HG02852 (cell line): ENCODE data around the gene HSP90AB1.

ENCODE experiments used
- ATAC-seq: cut with Tn5 transposase; IDR thresholded peaks from one replicate; pipeline ENCODE4 v1.9.1; 2021; ENCODE audit warnings: mild to moderate bottlenecking, moderate library complexity; ENCODE audit not compliant: unreplicated experiment

HSP90AB1 gene

DNA sequence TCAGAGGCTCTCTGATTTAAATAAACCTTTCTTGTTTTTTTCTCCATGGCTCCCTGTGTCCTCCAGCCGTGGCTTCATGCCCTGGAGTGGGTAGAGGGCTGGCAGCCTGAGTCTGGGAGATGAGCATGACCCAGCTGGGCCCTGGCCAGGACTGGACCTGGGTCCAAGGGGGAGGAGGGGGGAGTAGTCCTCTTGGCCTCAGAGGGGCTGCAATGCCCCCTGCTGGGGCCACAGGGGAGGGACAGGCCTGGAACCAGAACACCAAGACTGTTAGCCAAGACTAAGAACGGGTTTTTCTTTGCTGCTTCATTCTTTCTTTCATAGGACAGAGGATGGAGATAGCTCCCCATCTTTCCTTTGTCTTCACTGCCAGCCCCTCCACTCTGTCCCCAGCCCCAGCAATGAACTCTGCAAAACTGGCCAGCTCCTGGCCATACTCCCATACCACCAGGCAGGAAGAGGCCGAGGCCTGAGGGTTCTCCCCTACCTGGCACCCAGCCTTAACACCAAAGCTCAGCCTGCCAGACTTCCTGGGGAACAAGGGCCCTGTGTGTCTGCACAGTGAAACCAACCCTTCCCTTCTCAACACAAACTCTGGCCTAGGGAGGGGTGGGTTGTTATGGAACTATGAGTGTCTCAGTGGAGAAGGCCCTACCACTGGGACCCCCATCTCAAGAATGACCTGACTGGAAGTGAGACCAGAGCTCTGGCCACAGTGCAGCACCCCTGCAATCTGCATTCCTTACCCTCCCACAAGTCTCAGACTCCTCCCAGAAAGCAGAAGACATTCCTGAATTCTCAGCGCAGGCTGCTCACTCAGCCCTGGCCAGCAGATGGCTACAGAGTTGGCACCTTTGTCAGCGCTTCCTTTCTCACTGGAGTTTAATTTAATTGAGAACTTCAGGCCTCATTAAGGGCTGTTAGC, 12.5 kb upstream of the HSP90AB1 start:
- no peak for ATAC-seq

DNA sequence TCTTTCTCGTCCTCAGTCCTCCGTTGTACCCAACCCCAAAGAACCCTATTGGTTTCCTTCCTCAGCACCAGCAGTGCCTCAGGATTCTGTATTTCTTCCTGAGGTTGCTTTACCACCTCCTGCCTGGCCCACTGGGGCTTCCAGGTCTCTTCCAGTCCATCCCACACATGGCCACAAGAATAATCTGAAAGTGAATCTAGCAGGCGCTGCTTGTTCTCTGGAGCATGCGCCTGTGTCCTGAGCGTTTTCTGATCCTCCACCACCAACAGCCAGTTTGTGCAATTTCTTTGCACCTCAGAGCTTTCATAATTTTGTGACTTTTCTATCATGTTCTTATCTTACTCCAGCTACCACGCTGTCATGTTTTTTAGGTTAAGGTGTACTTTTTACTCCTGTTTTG, 11.6 kb upstream of the HSP90AB1 start:
- ATAC-seq = no peak

DNA sequence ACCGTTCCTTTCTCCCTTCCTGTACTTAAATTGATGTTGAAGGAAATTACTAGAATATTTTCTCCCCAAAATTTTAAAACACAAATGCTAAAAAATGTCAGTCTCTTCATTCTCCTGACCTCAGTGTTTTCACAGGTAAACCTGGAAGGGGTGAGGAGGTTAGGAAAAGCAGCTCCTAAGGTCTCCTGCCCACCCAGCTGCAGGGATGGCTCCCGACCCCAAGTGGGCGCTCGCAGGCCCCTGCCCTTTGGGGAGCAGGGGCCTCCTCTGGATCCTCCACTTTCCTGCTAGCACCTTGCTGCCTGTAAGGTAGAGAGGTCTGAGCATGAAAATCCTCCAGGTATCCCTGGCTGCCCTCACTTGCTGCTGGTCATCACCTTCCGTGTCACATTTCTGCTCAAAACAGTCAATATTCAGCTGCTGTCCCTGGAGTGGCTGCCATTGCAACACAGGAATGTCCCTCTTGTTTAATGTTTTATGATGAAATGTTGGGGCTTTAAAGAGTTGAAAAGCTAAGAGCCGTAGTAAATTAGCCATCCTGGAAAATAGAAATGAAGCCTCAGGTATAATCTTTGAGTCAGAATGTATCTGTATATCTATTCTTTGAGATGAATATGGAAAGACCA, 10.9 kb upstream of the HSP90AB1 start:
- ATAC-seq = no peak

DNA sequence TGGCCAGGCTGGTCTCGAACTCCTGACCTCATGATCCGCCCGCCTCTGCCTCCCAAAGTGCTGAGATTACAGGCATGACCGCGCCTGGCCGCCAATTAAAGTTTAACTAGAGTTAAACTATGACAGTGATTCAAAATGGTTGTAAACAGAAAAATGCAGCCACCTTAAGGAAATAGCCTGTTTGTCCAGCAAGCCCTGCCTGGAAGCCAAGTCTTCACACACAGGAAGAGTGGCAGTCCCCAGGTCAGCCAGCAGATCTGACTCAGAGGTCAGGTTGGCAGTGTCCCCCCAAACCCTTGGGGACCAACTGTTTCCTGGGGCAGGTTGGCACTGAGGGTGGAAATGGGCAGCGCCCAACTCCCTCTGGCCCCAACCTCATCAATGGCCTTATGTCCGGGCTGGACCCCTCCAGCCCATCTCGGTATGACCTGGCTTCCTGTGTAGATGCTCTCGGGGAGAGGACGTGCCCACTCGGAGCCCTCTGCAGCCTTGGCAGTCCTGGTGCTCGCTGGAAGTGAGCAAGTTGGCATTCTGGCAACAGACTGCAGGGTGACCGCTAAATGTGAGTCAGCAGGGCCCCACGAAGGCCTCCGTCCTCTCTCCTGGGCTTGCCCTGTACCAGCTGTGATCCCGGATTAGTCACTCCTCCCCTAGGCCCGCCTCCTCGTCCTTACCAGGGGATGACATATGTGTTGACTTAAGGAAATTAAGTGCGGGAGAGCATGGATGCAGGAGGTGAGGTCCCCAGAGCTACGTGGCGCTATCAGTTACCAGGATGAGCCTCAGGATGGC, 9.7 kb upstream of the HSP90AB1 start:
- peak; percentile 78 for ATAC-seq

DNA sequence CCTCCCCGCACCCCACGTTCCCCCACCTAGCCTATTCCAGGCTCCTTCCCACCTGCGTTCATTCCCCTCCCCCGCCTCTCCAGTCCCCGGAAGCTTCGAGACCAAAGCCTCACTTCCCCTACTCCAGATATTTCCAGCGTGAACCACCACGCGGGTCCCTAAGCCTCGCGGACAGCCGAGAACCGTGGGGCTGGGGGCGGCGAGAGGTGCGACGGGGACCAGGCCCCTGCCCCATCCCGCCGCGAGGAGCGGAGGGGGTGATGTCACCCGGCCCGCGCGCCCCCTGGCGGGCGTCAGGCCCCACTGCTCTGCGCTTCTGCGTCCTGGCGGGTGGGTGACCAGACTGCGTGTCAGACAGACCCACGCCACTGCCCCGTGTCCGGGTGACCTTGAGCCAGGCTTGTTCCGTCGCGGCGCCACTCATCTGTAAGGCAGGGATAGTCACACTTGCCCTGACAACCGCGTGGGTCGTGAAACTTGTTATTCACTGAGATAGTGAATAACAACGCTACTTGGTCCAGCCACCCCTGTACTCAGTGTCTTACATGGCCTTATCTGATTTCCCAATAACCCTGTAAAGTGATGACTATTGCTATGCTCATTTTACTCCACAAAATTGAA, 9.0 kb upstream of the HSP90AB1 start:
- peak; percentile 84 for ATAC-seq

DNA sequence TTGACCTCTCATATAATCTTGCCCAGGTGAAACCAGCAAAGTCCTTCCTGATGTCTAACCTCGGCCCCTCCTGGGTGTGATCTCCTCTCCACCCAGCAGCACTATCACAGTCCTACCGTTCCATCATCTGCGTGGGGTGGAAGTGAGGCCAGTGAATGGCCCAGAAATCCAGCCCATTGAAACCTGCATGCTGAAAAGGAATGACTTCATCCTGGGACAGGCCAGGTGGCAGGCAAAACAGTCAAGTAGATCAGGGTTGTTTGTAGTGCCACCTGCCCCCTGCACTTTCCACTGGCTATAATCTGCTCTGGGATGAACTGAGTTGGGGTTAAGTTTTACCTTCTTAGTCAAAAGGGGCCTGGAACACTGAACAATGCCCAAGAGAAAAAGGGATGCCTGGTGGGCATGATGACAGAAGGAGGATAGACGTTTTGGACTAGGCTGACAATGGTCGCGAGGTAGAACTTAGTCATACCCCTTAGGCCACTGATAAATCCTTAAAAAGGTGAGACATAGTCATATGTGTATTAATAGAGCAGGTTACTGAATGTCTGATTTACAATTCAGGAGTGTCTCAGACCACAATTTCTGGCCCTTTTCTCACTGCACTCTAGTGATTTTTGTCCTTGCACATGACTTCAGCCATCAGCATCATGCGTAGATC, 8.1 kb upstream of the HSP90AB1 start:
- no peak for ATAC-seq

DNA sequence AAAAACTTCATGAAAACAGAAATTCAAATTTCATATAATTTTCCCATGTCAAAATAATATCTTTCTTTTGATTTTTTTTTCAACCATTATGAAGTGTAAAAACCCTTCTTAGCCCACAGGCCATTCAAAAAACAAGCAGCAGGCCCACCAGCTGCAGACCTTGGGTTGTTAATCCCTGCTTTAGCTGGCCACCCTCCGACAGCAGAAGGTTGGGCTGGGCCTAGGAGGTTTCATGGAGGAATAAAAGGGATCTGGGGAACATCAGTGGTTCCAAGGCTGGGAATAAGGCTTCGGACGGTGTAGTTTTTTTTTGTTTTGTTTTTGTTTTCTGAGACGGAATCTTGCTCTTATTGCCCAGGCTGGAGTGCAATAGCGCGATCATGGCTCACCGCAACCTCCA, 3.6 kb upstream of the HSP90AB1 start:
- ATAC-seq = no peak

DNA sequence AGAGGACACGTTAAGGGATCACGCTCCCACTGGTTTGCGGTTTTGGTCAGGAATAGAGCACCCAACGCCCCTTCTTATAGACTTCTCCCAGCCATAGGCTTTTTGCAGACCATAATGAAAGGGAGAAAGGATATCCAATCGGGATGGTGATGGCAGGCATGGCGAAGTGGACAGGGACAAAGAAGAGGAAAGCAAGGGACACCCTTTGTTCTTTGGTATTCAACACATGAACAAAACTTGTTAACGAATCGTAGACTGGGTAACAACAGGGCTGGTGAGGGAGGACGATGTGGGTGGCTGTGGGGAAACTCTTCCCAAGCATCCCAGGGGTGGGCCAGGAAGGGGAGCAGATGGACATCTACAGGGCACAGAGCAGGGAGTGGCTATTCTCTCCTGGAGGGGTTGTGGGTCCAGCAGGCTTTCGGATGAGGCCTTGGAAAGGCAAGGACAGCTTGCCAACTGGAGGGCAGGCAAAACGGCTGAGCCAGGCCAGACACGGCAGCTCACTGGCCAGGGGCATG, 1.4 kb upstream of the HSP90AB1 start:
- ATAC-seq = no peak

DNA sequence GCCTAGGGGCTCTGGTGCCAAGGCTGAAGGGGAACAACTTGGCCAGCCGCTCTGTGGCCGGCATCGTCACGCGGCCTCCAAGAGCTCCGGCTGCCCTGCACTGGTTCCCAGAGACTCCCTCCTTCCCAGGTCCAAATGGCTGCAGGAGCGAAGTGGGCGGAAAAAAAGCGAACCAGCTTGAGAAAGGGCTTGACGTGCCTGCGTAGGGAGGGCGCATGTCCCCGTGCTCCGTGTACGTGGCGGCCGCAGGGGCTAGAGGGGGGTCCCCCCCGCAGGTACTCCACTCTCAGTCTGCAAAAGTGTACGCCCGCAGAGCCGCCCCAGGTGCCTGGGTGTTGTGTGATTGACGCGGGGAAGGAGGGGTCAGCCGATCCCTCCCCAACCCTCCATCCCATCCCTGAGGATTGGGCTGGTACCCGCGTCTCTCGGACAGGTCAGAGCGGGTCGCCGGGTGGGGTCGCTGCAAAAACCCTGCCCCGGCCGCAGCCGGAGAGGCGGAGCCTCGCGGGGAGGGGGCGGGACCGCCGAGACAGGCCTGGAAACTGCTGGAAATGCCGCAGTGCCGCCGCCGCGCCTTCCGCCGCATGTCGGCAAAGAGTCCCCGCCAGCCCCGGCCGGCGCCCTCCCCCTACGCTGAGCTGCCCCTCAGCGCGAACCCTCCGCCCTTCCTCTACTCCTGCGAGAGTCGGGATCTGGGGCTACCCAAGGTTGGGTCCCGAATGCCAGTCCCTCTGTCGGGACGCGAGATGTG, 814 bp upstream of the HSP90AB1 start:
- ATAC-seq = peak; percentile 52

DNA sequence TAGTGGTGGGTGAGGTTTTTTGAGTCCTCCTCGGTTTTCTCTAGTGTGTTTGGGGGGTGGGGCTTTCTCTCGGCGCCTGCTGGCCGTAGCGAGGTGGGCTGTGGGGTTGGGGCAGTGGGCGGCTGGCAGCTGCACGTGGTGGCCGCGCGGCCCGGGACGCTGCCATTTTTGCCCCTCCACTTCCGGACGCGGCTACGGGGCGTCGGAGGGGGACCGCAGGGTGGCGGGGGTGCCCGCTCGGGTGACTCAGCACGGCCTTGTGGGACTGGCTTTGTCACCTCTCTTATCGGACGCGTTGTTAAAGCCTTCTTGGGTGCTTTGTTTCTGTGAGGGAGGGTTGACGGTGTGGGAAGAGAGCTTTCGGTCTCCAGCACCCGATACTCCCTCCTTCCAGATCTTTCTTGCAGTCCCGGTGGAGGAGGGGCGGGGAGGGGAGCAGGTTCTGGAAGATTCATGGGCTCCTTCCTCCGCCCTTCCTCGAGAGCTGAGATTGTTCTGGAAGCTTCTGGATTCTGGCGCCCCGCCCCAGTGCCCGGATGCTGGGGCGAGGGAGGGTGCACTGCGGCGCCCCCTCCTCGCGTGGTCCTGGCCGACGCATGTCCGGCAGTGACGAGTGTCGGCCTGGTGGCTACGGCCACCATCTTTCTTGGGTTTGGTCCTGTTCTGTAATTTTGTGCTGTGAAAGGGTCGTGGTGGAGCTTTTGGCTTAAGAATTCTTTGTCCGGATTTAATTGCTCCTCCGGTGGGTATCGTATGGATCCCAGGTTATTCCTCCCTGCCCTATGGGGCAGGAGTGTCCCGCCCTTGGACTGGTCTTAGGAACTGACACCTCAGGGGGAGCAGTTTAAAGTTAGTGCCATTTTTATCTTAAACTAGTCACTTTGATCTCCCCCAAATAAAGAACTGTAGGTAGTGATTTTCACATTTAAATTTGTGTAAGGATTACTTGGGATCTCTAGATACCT, 719 bp downstream of the HSP90AB1 start:
- ATAC-seq = peak; percentile 29

DNA sequence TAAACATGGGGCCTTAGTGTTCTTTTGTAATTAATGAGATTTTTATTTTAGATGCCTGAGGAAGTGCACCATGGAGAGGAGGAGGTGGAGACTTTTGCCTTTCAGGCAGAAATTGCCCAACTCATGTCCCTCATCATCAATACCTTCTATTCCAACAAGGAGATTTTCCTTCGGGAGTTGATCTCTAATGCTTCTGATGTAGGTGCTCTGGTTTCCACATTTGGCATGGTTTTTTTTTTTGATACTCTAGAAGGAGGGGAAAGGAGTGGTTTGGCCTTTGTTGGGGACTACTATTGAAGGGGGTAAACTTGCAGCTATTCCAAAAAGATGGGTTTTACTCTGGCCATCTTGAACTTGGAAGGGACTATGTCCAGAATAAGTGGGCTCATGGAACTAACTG, 1.7 kb downstream of the HSP90AB1 start:
- ATAC-seq = no peak

DNA sequence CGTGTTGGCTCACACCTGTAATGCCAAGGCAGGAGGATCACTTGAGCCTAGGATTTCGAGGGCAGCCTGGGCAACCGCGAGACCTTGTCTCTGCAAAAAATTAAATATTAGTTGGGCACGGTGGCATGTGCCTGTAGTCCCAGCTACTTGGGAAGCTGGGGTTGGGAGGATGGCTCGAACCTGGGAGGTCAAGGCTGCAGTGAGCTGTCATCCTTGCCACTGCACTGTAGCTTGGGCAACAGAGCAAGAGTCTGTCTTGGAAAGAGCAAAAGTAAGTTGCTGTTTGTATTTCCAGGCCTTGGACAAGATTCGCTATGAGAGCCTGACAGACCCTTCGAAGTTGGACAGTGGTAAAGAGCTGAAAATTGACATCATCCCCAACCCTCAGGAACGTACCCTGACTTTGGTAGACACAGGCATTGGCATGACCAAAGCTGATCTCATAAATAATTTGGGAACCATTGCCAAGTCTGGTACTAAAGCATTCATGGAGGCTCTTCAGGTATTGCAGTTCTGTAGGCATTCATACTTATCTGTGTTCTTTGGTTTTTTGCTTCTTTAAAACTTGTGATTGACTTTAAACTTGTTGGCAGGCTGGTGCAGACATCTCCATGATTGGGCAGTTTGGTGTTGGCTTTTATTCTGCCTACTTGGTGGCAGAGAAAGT, 2.3 kb downstream of the HSP90AB1 start:
- ATAC-seq = no peak

DNA sequence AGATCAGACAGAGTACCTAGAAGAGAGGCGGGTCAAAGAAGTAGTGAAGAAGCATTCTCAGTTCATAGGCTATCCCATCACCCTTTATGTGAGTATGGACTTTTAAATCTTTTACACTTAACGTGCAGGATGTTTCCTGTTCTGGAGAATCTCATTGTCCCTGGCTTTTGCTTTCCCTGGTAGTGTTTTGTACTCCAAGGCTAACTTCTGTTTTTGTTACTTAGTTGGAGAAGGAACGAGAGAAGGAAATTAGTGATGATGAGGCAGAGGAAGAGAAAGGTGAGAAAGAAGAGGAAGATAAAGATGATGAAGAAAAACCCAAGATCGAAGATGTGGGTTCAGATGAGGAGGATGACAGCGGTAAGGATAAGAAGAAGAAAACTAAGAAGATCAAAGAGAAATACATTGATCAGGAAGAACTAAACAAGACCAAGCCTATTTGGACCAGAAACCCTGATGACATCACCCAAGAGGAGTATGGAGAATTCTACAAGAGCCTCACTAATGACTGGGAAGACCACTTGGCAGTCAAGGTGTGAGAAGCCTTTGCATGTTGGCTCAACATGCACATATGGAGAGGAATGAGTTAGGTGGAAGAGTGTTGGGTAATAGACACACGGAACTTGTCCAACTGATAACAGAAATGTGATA, 3.3 kb downstream of the HSP90AB1 start:
- no peak for ATAC-seq

DNA sequence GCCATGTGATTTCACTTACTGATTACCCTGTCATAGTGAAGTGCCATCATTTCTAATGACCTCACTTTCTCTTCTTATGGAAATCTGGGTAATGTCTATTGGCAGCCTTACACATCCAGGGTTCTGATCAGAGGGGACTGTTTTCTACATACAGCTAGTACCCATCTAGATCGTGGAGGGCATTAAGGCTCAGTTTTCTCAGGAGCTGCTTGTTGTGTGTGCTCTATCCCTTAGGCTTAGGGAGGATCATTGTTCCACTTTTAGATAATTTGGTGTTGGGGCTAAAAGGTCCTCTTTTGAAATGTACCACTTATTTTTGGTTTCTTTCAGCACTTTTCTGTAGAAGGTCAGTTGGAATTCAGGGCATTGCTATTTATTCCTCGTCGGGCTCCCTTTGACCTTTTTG, 3.8 kb downstream of the HSP90AB1 start:
- ATAC-seq = no peak

DNA sequence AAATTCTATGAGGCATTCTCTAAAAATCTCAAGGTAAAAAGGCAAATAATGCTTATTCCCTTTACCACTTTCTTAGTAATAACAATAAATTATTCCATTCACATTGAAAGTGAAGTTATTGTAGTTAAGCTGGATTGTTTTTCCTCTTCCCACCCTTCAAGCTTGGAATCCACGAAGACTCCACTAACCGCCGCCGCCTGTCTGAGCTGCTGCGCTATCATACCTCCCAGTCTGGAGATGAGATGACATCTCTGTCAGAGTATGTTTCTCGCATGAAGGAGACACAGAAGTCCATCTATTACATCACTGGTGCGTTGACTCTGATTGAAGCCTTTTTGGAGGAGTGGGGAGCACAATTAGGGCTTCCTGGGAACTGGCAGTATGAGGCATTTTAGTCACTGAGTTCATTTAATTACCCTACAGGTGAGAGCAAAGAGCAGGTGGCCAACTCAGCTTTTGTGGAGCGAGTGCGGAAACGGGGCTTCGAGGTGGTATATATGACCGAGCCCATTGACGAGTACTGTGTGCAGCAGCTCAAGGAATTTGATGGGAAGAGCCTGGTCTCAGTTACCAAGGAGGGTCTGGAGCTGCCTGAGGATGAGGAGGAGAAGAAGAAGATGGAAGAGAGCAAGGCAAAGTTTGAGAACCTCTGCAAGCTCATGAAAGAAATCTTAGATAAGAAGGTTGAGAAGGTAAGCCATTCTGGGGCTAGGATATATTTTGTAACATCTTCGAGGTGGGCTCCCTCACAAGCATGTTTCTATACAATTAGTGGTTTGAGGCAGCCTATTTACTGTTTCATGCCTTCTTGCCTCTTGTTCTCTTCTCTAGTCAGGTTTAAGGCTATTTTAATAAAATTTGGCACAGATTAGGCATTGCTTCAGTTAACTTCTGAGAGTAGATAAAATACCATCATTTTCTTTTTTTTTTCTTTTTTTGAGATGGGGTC, 4.9 kb downstream of the HSP90AB1 start:
- ATAC-seq = no peak
